H1 (cell line): ENCODE measurements around the gene SNX19. TPM values are rescaled to one million over a fixed set of nuclear protein-coding genes. Genes with fewer than 3 reads are reported as not detected.

Source experiments
- CTCF ChIA-PET: fragments of 300-600 bp; sonication (Branson Sonifier 250); formaldehyde crosslinking; loops from one replicate; lab custom pipeline; 2021; ENCODE audit not compliant: partially characterized antibody; lab: Charles Lee
- POLR2A ChIA-PET: fragments of 300-600 bp; sonication (Branson Sonifier 250); formaldehyde crosslinking; loops from one replicate; lab custom pipeline; 2021; ENCODE audit warnings: inconsistent platforms; ENCODE audit not compliant: partially characterized antibody; lab: Charles Lee
- DNase-seq, 2 experiments: peaks; one replicate each; pipeline versions ENCODE4 v3.0.0 to v3.0.0-alpha.2; 2010 to 2022; ENCODE audit warnings: low spot score in 2 of 2, low read depth in 1 of 2, mixed read lengths in 1 of 2
- FAIRE-seq: peaks from 2 replicates; lab custom pipeline; 2011; peaks lifted over from hg19 to GRCh38; lab: Jason Lieb, UNC
- H2AFZ ChIP-seq: 2 replicates; pipeline ENCODE4 v1.8.1; 2012; ENCODE audit warnings: low read length, inconsistent platforms
- H2AK5ac ChIP-seq: 2 replicates; pipeline ENCODE4 v1.6.1; 2013; ENCODE audit warnings: low read depth, low read length
- H2BK120ac ChIP-seq: replicated peaks from 2 replicates; pipeline ENCODE3; 2013; ENCODE audit warnings: low read depth, low read length, inconsistent platforms
- H2BK12ac ChIP-seq: 2 replicates; pipeline ENCODE4 v1.6.1; 2013; ENCODE audit warnings: low read depth, low read length
- H2BK15ac ChIP-seq: 2 replicates; pipeline ENCODE4 v1.6.1; 2013; ENCODE audit warnings: low read length
- H2BK20ac ChIP-seq: 2 replicates; pipeline ENCODE4 v1.6.1; 2013; ENCODE audit warnings: low read length
- H2BK5ac ChIP-seq: 2 replicates; pipeline ENCODE4 v1.6.1; 2013; ENCODE audit warnings: low read depth, low read length
- H3K14ac ChIP-seq: 2 replicates; pipeline ENCODE4 v1.6.1; 2013; ENCODE audit warnings: inconsistent platforms; ENCODE audit not compliant: insufficient read length
- H3K18ac ChIP-seq: 2 replicates; pipeline ENCODE4 v1.6.1; 2013; ENCODE audit warnings: low read length; ENCODE audit errors: extremely low read depth
- H3K23ac ChIP-seq: 2 replicates; pipeline ENCODE4 v1.6.1; 2013; ENCODE audit warnings: inconsistent platforms; ENCODE audit not compliant: insufficient read length
- H3K23me2 ChIP-seq: 2 replicates; pipeline ENCODE4 v1.6.1; 2013; ENCODE audit warnings: low read depth, low read length
- H3K27ac ChIP-seq: 2 replicates; pipeline ENCODE4 v1.6.1; 2011; ENCODE audit warnings: low read depth, low read length, inconsistent platforms
- H3K27me3 ChIP-seq, 4 experiments: replicated peaks in 1 of 4; 1 replicate in 1 of 4; 2 replicates in 3 of 4; pipeline versions ENCODE4 v1.6.1 to v1.8.1; 2011 to 2013; ENCODE audit warnings: low read length in 3 of 4, mild to moderate bottlenecking in 3 of 4, inconsistent platforms in 2 of 4, mixed read lengths in 2 of 4, moderate library complexity in 1 of 4; ENCODE audit not compliant: control insufficient read depth in 3 of 4, insufficient read depth in 3 of 4; ENCODE audit errors: extremely low read depth in 1 of 4
- H3K36me3 ChIP-seq, 4 experiments: 2 replicates each; pipeline versions ENCODE4 v1.6.1 to v1.8.1; 2011 to 2013; ENCODE audit warnings: mild to moderate bottlenecking in 4 of 4, low read length in 3 of 4, moderate library complexity in 2 of 4, control low read depth in 1 of 4, inconsistent platforms in 1 of 4; ENCODE audit not compliant: insufficient read depth in 4 of 4, control insufficient read depth in 2 of 4
- H3K4ac ChIP-seq: replicated peaks from 2 replicates; pipeline ENCODE3; 2013; ENCODE audit warnings: low read length, low read depth, mixed read lengths, inconsistent platforms; ENCODE audit not compliant: insufficient read length
- H3K4me1 ChIP-seq, 4 experiments: replicated peaks in 1 of 4; 1 replicate in 1 of 4; 2 replicates in 3 of 4; pipeline versions ENCODE4 v1.6.1 to v1.8.1; 2011 to 2013; ENCODE audit warnings: low read length in 3 of 4, inconsistent platforms in 2 of 4, mixed read lengths in 1 of 4; ENCODE audit not compliant: insufficient read depth in 4 of 4, control insufficient read depth in 3 of 4
- H3K4me2 ChIP-seq, 2 experiments: 2 replicates each; pipeline versions ENCODE4 v1.6.1 to v1.8.1; 2011 to 2013; ENCODE audit warnings: low read depth in 2 of 2, low read length in 2 of 2, control low read depth in 1 of 2, inconsistent platforms in 1 of 2, mild to moderate bottlenecking in 1 of 2; ENCODE audit not compliant: insufficient read depth in 1 of 2
- H3K4me3 ChIP-seq, 4 experiments: fragments of 200-600, 300-600 bp in 1 of 4; sonication (generic), shearing (Covaris generic), sonication (Bioruptor Twin) in 1 of 4; 2 replicates each; pipeline versions ENCODE4 v1.5.1 to v1.8.1; 2011 to 2016; ENCODE audit warnings: low read length in 4 of 4, low read depth in 3 of 4, control low read depth in 2 of 4, inconsistent platforms in 2 of 4, mild to moderate bottlenecking in 2 of 4, mixed read lengths in 1 of 4, moderate library complexity in 1 of 4; ENCODE audit not compliant: insufficient read depth in 2 of 4; ENCODE audit errors: extremely low read depth in 1 of 4
- H3K56ac ChIP-seq: replicated peaks from 2 replicates; pipeline ENCODE3; 2013; ENCODE audit warnings: low read depth, mild to moderate bottlenecking, mixed read lengths, low read length, inconsistent platforms; ENCODE audit not compliant: insufficient read length
- H3K79me1 ChIP-seq: 2 replicates; pipeline ENCODE4 v1.6.1; 2013; ENCODE audit warnings: low read depth, low read length, control low read depth
- H3K79me2 ChIP-seq, 2 experiments: 2 replicates each; pipeline versions ENCODE4 v1.6.1 to v1.8.1; 2012 to 2013; ENCODE audit warnings: low read length in 2 of 2, mild to moderate bottlenecking in 2 of 2, inconsistent platforms in 1 of 2; ENCODE audit not compliant: insufficient read depth in 2 of 2, control insufficient read depth in 1 of 2
- H3K9ac ChIP-seq, 4 experiments: replicated peaks in 1 of 4; 1 replicate in 1 of 4; 2 replicates in 3 of 4; pipeline versions ENCODE4 v1.6.1 to v1.8.1; 2011 to 2013; ENCODE audit warnings: low read depth in 3 of 4, low read length in 3 of 4, control low read depth in 2 of 4, mild to moderate bottlenecking in 2 of 4, moderate library complexity in 2 of 4, inconsistent platforms in 1 of 4; ENCODE audit errors: extremely low read depth in 1 of 4
- H3K9me3 ChIP-seq, 2 experiments: 2 replicates each; pipeline versions ENCODE4 v1.6.1 to v1.8.1; 2012 to 2013; ENCODE audit warnings: mild to moderate bottlenecking in 2 of 2, moderate library complexity in 2 of 2, control low read depth in 1 of 2, inconsistent platforms in 1 of 2, low read depth in 1 of 2, low read length in 1 of 2, mixed read lengths in 1 of 2; ENCODE audit not compliant: insufficient read depth in 2 of 2
- H4K20me1 ChIP-seq, 2 experiments: replicated peaks in 1 of 2; 2 replicates each; pipeline versions ENCODE3 to v1.8.1; 2011 to 2013; ENCODE audit warnings: inconsistent platforms in 2 of 2, low read length in 2 of 2, mild to moderate bottlenecking in 1 of 2; ENCODE audit not compliant: insufficient read depth in 2 of 2, control insufficient read depth in 1 of 2
- H4K5ac ChIP-seq: 2 replicates; pipeline ENCODE4 v1.6.1; 2013; ENCODE audit warnings: low read length, low read depth, mixed read lengths, inconsistent platforms; ENCODE audit not compliant: insufficient read length
- H4K8ac ChIP-seq: 2 replicates; pipeline ENCODE4 v1.8.0; 2013; ENCODE audit warnings: mild to moderate bottlenecking, moderate library complexity, low read length, inconsistent platforms; ENCODE audit not compliant: insufficient read depth; ENCODE audit errors: extremely low read depth
- H4K91ac ChIP-seq: replicated peaks from 2 replicates; pipeline ENCODE3; 2013; ENCODE audit warnings: low read length, mixed read lengths, inconsistent platforms; ENCODE audit not compliant: insufficient read length
- ATF3 ChIP-seq: IDR thresholded peaks from 2 replicates; pipeline ENCODE4 v1.6.1; 2011; ENCODE audit warnings: low read depth, mild to moderate bottlenecking, low read length; ENCODE audit not compliant: insufficient read depth
- KDM4A ChIP-seq: IDR thresholded peaks from one replicate; pipeline ENCODE4 v1.7.1; 2012; ENCODE audit warnings: low read depth, mild to moderate bottlenecking, moderate library complexity, low read length, inconsistent platforms; ENCODE audit not compliant: severe bottlenecking
- NANOG ChIP-seq: IDR thresholded peaks from 2 replicates; pipeline ENCODE4 v1.6.1; 2011; ENCODE audit warnings: low read length, low read depth, mild to moderate bottlenecking, inconsistent platforms; ENCODE audit not compliant: insufficient read depth, poor library complexity, severe bottlenecking
- TAF7 ChIP-seq: optimal IDR thresholded peaks from 2 replicates; pipeline ENCODE3; 2011; ENCODE audit warnings: low read depth, mild to moderate bottlenecking, inconsistent platforms, low read length, moderate library complexity, borderline replicate concordance
- WGBS, 2 experiments: shearing (Covaris generic) in 1 of 2; methylation state at CpG; one replicate each; pipeline versions ENCODE4 v1.1.6 to v1.1.7; 2013 to 2015; ENCODE audit warnings: low lambda C conversion rate in 2 of 2, mixed read lengths in 2 of 2, inconsistent platforms in 1 of 2, low coverage in 1 of 2, missing lambda C conversion rate in 1 of 2; ENCODE audit not compliant: insufficient replicate concordance in 2 of 2, insufficient coverage in 1 of 2, insufficient read length in 1 of 2; ENCODE audit errors: extremely low coverage in 1 of 2, missing lambda C conversion rate in 1 of 2; 5-methylcytosine and 5-hydroxymethylcytosine counted together
- polyA plus RNA-seq, 7 experiments: library from polyadenylated mRNA; depleted of rRNA in 3 of 7; stranded (reverse) in 5 of 7; unstranded in 2 of 7; fragments of >200 nt in 5 of 7; fragments of 200-250 nt in 2 of 7; gene quantifications; 1 replicate in 5 of 7; 2 replicates in 1 of 7; 4 replicates in 1 of 7; pipeline versions ENCODE4 v1.2.1 to v1.2.3, GENCODE V29; 2011 to 2013; ENCODE audit warnings: missing spikeins in 2 of 7, mixed read lengths in 2 of 7
- total RNA-seq: library from RNA; stranded (reverse); fragmentation: NEBNext Ultra II Directional; extraction: Animal tissue kit (Norgen Biotek cat#: 25700); gene quantifications from 2 replicates; pipeline ENCODE4 v1.2.1, GENCODE V29; 2021

SNX19 gene
- total and polyA plus RNA-seq, 2 of the 8 experiments (the other 6 are each of a cell fraction or from before 2014, with no cell fraction given) = 15.0 to 25.2 TPM

GRCh38 chr11:130829920-130830511 is 86.3 kb downstream of the SNX19 start:
- Histone ChIP-seq H4K5ac (no peak overlapping the region), H3K4me3 (no peak overlapping the region), H3K36me3 (no peaks in the 10 kb centered on the region), H3K27me3 (no peaks in the 10 kb centered on the region), H4K8ac (no peak overlapping the region; the same call in 1 of the 2 replicates), H3K4me2 (no peak overlapping the region), H2BK120ac (no peak overlapping the region), H3K9me3 (no peaks in the 10 kb centered on the region), H2AFZ (no peak overlapping the region), H3K23ac (no peak overlapping the region), H3K23me2 (no peaks in the 10 kb centered on the region), H3K56ac (no peak overlapping the region), H2BK5ac (no peak overlapping the region), H2BK20ac (no peak overlapping the region), H3K4me1 (peaks cover 0 to 10% (median 2%) of the 10 kb centered on the region in 4 experiments; a peak in 4 of 7 replicates), H4K91ac (no peak overlapping the region), H3K79me1 (no peaks in the 10 kb centered on the region), H4K20me1 (no peaks in the 10 kb centered on the region), H3K27ac (no peak overlapping the region), H2BK15ac (no peak overlapping the region), H3K18ac (no peak overlapping the region), H3K14ac (no peak overlapping the region), H2BK12ac (no peak overlapping the region), H3K4ac (no peak overlapping the region), H2AK5ac (no peak overlapping the region), H3K9ac (no peak overlapping the region), H3K79me2 (no peaks in the 10 kb centered on the region)
- CTCF ChIA-PET = interaction anchor here (0.7 to 6.2 kb wide), 8 partner anchors 9 to 396 kb away, joined by 3 to 65 read pairs (median 10); no protein-coding TSS in a partner anchor
- TF ChIP-seq NANOG (no peak), TAF7 (no peak), KDM4A (no peak), ATF3 (no peak)
- WGBS, 2 experiments = 88% methylated on average over 6 of the region's 6 CpGs; no CpG with 5 or more reads in 1 of the 2 experiments
- POLR2A ChIA-PET = interaction anchor here (1.1 kb wide), 1 partner anchor 27 kb away, joined by 3 read pairs; no protein-coding TSS in a partner anchor
- no peak for DNase-seq
- no peak for FAIRE-seq
